Esophagus squamous epithelium (tissue), 4 donors: ENCODE results near the gene HSPA5.

Experiments
- CTCF ChIP-seq, 6 experiments: fragments of 450-650 bp in 4 of 6; fragments of 200-600 bp in 2 of 6; sonication (generic) in 2 of 6; IDR thresholded peaks; one replicate each; pipeline ENCODE4 v1.5.1; 2016 to 2019; ENCODE audit warnings: antibody characterized with exemption in 6 of 6, mild to moderate bottlenecking in 4 of 6, moderate library complexity in 4 of 6
- POLR2A ChIP-seq, 4 donors: fragments of 450-650 bp; IDR thresholded peaks; one replicate each; pipeline ENCODE4 v1.6.1; 2017; ENCODE audit warnings: antibody characterized with exemption in 4 of 4, mild to moderate bottlenecking in 4 of 4, moderate library complexity in 3 of 4

- TF ChIP-seq POLR2A (IDR thresholded peaks at IDR 0.05) (no peak), CTCF (IDR thresholded peaks at IDR 0.05) (no peak)
Measured at GRCh38 chr9:125271081-125271480, 29.9 kb upstream of the HSPA5 start.
